Natural killer cell (primary cell): Measurements from ENCODE around the gene CCL7. TPM values are rescaled to one million over a fixed set of nuclear protein-coding genes. Genes with fewer than 3 reads are reported as not detected.

Source experiments
- ATAC-seq, 3 donors: fragments of 150-1000 bp in 2 of 3; fragments of 200-7000 bp in 1 of 3; cut with Tn5 transposase; 1 replicate in 1 of 3; 2 replicates in 2 of 3; pipeline ENCODE4 v1.10.0; 2021; ENCODE audit warnings: mild to moderate bottlenecking in 2 of 3, moderate library complexity in 2 of 3
- DNase-seq, 2 donors: peaks; one replicate each; pipeline versions ENCODE4 v3.0.0 to v3.0.0-alpha.2; 2013 to 2021; ENCODE audit warnings: mixed read lengths in 1 of 2
- H3K27ac ChIP-seq: one replicate; pipeline ENCODE4 v1.5.1; 2013; ENCODE audit warnings: mild to moderate bottlenecking, low read length
- H3K27me3 ChIP-seq: one replicate; pipeline ENCODE4 v1.6.1; 2013; ENCODE audit warnings: low read length; ENCODE audit not compliant: control insufficient read depth, insufficient read depth
- H3K36me3 ChIP-seq: one replicate; pipeline ENCODE4 v1.6.1; 2013; ENCODE audit warnings: low read length; ENCODE audit not compliant: control insufficient read depth, insufficient read depth
- H3K4me1 ChIP-seq: one replicate; pipeline ENCODE4 v1.6.1; 2013; ENCODE audit warnings: low read length; ENCODE audit not compliant: control insufficient read depth, insufficient read depth
- H3K4me3 ChIP-seq: one replicate; pipeline ENCODE4 v1.5.1; 2013; ENCODE audit warnings: low read length
- H3K9me3 ChIP-seq: one replicate; pipeline ENCODE4 v1.6.1; 2013; ENCODE audit warnings: low read length; ENCODE audit not compliant: control insufficient read depth, insufficient read depth
- H3K27ac Mint-ChIP-seq, 2 donors: one replicate each; pipeline ENCODE4 v1.8.0; 2022; ENCODE audit warnings: mild to moderate bottlenecking in 2 of 2, mixed read lengths in 2 of 2, moderate library complexity in 1 of 2
- H3K27me3 Mint-ChIP-seq, 2 donors: one replicate each; pipeline ENCODE4 v1.8.0; 2022; ENCODE audit warnings: low read depth in 2 of 2, mixed read lengths in 2 of 2
- H3K36me3 Mint-ChIP-seq: one replicate; pipeline ENCODE4 v1.8.0; 2022; ENCODE audit warnings: mixed read lengths
- H3K4me1 Mint-ChIP-seq, 2 donors: one replicate each; pipeline ENCODE4 v1.8.0; 2022; ENCODE audit warnings: mixed read lengths in 2 of 2
- H3K4me3 Mint-ChIP-seq: one replicate; pipeline ENCODE4 v1.8.0; 2022; ENCODE audit warnings: mild to moderate bottlenecking, moderate library complexity, mixed read lengths
- H3K9me3 Mint-ChIP-seq, 2 donors: one replicate each; pipeline ENCODE4 v1.8.0; 2022; ENCODE audit warnings: mixed read lengths in 2 of 2
- CTCF ChIP-seq: fragments of 200-600 bp; IDR thresholded peaks from one replicate; pipeline ENCODE4 v1.8.0; 2022; ENCODE audit warnings: antibody characterized with exemption
- WGBS: methylation state at CpG from one replicate; pipeline ENCODE4 v1.1.7; 2013; ENCODE audit warnings: missing lambda C conversion rate; ENCODE audit not compliant: insufficient coverage; 5-methylcytosine and 5-hydroxymethylcytosine counted together
- intact Hi-C: fragments of 100-400 bp; cut with micrococcal nuclease; formaldehyde crosslinking; loops from one replicate; pipeline ENCODE4 v1.14.2; 2022
- total RNA-seq, 4 donors: library from RNA; stranded (reverse); fragments of 120-200 nt in 1 of 4; gene quantifications; one replicate each; pipeline versions ENCODE4 v1.2.3 to v1.2.4, GENCODE V29; 2013 to 2022

The CCL7 gene
- total RNA-seq, 3 donors from 2014 or later (not counting 1 experiment from before 2014, with no cell fraction given), result not detected

DNA sequence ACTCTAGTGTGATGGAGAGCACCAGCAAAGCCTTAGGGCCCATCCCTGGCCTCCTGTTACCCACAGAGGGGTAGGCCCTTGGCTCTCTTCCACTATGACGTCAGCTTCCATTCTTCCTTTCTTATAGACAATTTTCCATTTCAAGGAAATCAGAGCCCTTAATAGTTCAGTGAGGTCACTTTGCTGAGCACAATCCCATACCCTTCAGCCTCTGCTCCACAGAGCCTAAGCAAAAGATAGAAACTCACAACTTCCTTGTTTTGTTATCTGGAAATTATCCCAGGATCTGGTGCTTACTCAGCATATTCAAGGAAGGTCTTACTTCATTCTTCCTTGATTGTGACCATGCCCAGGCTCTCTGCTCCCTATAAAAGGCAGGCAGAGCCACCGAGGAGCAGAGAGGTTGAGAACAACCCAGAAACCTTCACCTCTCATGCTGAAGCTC lies 49.0 kb downstream of the CCL7 start, which contains the start of gene CCL8:
CCL8 (plus strand) TSS at position 397 of the 445 bp plus-strand sequence. CDS start 67 bp downstream, outside the sequence.
- intact Hi-C loops, result no loop called here
- H3K36me3 ChIP-seq, result no peaks in the 10 kb centered on the region
- no peaks in the 10 kb centered on the region for H3K9me3 ChIP-seq
- 77% methylated on average over 2 of the region's 2 CpGs for WGBS
- H3K4me1 ChIP-seq, result no peaks in the 10 kb centered on the region
- no peak for DNase-seq
- H3K27ac ChIP-seq, result no peak within 1 kb of the TSS
- H3K4me3 ChIP-seq, result no peak within 1 kb of the TSS
- H3K36me3 Mint-ChIP-seq, result peaks cover under 1% of the 10 kb centered on the region
- no peaks in the 10 kb centered on the region for H3K4me1 Mint-ChIP-seq
- H3K9me3 Mint-ChIP-seq, result peaks cover 0 to 3% of the 10 kb centered on the region in 2 donors
- H3K27me3 ChIP-seq, result no peaks in the 10 kb centered on the region
- peaks cover 15 to 35% of the 10 kb centered on the region in 2 donors for H3K27me3 Mint-ChIP-seq
- no peak for TF ChIP-seq CTCF
- H3K27ac Mint-ChIP-seq, result no peak within 1 kb of the TSS
- H3K4me3 Mint-ChIP-seq, result no peak within 1 kb of the TSS
- no peak for ATAC-seq

Other genes with a start within 250 kb of the CCL7 start
- not detected for gene CCL2, start 14.9 kb upstream of the CCL7 start, total RNA-seq
- gene CCL11, start 15.5 kb downstream of the CCL7 start, total RNA-seq, result not detected
- gene CCL8, start 49.2 kb downstream of the CCL7 start, total RNA-seq, result not detected
- not detected for gene CCL13, start 86.3 kb downstream of the CCL7 start, total RNA-seq
- gene CCL1, start 93.0 kb downstream of the CCL7 start, total RNA-seq, result not detected